ENCODE data around the gene F13B.

GRCh38 chr1:197016751-197017150 lies 50.3 kb downstream of the F13B start:
- TF ChIP-seq, protein P1, sequence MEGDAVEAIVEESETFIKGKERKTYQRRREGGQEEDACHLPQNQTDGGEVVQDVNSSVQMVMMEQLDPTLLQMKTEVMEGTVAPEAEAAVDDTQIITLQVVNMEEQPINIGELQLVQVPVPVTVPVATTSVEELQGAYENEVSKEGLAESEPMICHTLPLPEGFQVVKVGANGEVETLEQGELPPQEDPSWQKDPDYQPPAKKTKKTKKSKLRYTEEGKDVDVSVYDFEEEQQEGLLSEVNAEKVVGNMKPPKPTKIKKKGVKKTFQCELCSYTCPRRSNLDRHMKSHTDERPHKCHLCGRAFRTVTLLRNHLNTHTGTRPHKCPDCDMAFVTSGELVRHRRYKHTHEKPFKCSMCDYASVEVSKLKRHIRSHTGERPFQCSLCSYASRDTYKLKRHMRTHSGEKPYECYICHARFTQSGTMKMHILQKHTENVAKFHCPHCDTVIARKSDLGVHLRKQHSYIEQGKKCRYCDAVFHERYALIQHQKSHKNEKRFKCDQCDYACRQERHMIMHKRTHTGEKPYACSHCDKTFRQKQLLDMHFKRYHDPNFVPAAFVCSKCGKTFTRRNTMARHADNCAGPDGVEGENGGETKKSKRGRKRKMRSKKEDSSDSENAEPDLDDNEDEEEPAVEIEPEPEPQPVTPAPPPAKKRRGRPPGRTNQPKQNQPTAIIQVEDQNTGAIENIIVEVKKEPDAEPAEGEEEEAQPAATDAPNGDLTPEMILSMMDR (IDR thresholded peaks at IDR 0.05): 0 out of 2 replicates have a peak, but pooled peaks have one; percentile 12
- TF ChIP-seq ZFX (IDR thresholded peaks at IDR 0.05; ENCODE audit: borderline replicate concordance): no peak

Measured in 22Rv1 (cell line).